Measurements from ENCODE around the gene LRRC51.

The LRRC51 gene

GRCh38 chr11:72102162-72102561 is 21.5 kb downstream of the LRRC51 start:
- peak overlapping the region in 20 of 21 experiments; percentile 87 to 100 (median 97) for H3K27ac ChIP-seq
- H3K4me3 ChIP-seq, result peak overlapping the region; percentile 52 to 89 (median 81)

DNA sequence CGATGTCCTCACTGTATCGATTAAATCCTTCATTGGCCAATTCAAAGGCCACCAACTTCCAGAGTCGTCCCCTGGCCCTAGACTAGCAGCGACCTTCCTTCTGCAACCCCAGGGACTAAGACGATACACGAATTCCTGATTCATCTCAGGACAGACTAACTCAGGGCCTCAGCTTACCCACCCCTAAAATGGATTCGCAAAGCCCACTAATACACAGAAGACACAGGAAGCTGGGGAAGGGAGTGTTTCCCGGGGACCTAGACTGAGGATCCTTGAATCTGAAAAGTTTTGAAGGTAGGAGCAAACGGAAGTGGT is 21.9 kb downstream of the LRRC51 start:
- Histone ChIP-seq H3K4me3 (peak overlapping the region; percentile 52 to 89 (median 81)), H3K27ac (peak overlapping the region; percentile 87 to 100 (median 97))

DNA sequence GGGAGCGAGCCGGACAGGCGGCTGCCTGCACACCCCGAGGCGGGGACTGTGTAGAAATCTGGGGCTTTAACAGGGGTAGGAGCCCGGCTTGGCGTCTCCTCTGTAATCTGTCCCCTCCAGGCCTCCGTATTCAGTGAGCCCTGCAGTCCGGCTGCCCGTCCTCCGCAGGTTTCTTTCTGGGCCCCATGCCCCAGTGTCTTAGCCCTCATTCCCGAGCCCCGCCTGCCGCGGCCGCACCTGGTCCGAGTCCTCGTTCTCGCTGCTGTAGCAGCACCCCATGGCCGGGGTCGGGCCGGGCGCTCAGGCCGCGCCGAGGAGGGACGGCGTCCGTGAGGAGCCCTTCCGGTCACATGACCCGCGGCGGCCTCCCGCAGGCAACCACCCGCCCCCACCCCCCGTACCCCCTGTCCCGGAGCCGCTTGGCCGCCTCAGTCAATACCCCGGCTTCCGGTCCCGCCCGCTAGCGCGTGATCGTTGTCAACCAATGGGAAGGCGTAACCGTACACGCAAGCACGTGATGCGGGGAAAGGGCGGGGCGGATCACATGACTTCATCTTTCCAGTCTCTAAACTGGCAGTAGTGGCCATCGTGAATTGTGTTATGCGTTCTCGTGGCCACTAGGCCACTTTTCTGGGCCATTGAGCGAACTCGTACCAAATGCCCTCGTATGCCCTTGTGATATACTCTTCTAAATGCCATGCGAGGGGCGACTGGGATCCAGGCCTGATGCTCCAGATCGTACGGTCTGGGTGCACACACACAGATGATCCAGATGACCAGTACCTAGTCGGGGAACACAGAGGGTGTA is 22.5 kb downstream of the LRRC51 start, which contains the start of gene LAMTOR1:
Gene LAMTOR1, minus strand, starts transcription at position 352 of the 808 bp plus-strand sequence. Its CDS starts 73 bp downstream, at position 279.
- H3K27ac ChIP-seq, result peak within 1 kb of the TSS; percentile 87 to 100 (median 97)
- peak within 1 kb of the TSS; percentile 52 to 89 (median 81) for H3K4me3 ChIP-seq

DNA sequence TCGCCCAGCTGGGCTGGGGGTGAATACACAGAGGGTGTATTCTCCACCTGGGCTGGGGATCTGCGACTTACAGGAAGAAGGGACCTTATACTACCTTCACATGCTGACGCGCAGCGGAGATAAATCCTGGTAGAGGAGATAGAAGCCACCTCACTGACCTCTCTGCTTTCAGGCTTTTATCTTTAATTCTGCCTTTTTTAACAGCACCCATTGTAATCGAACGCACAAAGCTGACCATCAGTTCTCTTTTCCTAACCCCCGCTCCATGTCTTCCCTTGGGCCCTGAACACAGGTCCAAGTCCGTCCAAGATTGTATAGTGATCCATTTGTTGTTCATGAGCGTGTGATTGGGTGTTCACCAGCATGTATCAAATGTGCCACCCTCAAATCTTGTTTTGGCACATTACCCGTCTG is 23.1 kb downstream of the LRRC51 start:
- H3K27ac ChIP-seq, result peak overlapping the region in 20 of 21 experiments; percentile 87 to 100 (median 97)
- peak overlapping the region; percentile 52 to 89 (median 81) for H3K4me3 ChIP-seq

DNA sequence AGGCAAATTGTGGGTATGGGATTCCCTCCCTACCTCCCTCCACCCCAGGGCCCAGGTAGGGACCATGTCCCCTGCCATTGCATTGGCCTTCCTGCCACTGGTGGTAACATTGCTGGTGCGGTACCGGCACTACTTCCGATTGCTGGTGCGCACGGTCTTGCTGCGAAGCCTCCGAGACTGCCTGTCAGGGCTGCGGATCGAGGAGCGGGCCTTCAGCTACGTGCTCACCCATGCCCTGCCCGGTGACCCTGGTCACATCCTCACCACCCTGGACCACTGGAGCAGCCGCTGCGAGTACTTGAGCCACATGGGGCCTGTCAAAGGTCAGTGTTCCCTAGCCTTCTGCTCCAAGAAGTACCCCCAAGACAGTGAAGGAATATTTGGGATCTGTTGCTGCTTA is 25.2 kb downstream of the LRRC51 start, which contains the start of gene TOMT:
Gene TOMT, plus strand, starts transcription at position 37 of the 400 bp plus-strand sequence. Its CDS starts 28 bp downstream, at position 65.
- no peak within 1 kb of the TSS for H3K27ac ChIP-seq
- H3K4me3 ChIP-seq, result no peak within 1 kb of the TSS

DNA sequence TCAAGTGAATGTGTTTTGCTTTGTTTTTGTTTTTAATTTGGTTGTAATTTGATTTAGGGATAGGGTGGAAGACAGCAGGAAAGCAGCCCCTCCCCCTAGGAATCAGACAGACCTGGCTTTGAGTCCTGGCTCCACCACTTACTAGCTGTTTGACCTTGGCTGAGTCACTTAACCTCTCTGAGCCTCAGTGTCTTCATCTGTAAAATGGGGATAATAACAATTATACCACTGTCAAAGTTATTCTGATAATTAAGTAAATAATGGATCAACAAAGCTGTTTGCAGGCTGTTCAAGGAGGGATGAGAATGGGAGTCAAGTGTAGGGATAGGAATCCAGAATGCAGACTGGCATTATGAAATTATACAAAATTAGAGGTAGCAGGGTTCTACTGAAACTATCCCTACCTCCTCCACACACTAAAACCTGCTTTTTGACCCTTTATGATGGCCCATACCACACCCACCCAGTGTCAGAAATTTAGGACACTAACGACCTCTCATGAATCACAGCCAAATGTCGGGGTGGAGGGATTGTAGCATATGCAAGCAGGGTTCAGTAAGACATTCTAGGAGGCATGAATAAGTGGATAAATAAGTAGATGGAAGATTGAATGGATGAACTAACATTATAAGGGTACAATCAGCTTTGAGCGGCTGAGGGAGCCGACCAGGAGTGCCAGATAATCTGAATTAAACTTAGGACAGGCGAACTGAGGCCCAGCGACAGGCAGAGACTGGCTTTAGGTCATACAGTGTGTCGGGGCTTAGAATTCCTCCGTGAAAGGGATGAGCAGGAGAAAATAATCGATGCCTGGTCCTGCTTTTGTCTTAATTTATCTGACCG is 30.9 kb downstream of the LRRC51 start:
- Histone ChIP-seq H3K27ac (peak overlapping the region; percentile 66 to 100 (median 98)), H3K4me3 (peak overlapping the region; percentile 36 to 58 (median 50))

- peak within 1 kb of the TSS; percentile 36 to 58 (median 50) for H3K4me3 ChIP-seq
- peak within 1 kb of the TSS; percentile 66 to 100 (median 98) for H3K27ac ChIP-seq
Measured at GRCh38 chr11:72112143-72112977, 31.7 kb downstream of the LRRC51 start, which contains the start of gene ANAPC15. ANAPC15 (minus strand) TSS chr11:72112695; CDS start chr11:72111276, 1,419 bp downstream.

DNA sequence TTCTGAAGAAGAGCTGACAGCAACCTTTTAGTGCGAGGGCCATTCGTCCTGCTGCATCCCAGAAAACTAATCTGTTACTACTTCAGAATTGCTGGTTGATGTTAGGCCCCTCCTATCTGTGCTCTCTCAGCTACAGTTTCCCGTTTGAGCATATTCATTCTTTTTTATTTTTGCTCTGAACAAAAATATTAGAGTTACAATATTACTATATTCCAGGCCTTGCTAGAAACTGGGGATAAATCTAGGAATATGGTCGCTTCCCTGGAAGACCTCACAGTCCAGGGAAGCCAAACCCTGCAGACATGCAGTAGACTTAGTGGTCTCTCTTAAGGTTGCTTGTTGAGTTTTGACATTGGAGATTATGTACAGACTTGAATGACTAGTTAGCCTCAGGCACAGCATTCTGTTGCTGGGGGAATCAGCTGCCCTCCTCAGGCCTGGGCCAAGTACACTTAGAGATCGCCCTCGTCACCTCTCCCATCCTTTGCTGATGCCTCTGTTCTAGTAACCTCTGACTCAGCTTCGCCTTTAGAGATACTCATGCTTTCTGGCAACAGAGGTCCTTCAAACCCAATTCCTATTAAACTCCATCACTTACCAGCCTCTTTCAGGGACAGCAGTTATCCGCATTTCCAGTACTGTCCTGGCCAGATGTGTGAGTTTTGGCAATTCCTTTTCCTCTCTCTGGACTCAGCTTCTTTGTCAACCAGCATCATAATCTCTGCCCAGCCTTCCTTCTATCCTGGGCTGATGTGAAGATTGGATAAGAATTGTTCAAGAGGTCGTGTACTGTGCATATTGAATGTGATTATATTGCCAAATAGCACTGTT is 32.5 kb downstream of the LRRC51 start:
- Histone ChIP-seq H3K27ac (peak overlapping the region in 20 of 21 experiments; percentile 90 to 100 (median 98)), H3K4me3 (peak overlapping the region; percentile 36 to 58 (median 50))

DNA sequence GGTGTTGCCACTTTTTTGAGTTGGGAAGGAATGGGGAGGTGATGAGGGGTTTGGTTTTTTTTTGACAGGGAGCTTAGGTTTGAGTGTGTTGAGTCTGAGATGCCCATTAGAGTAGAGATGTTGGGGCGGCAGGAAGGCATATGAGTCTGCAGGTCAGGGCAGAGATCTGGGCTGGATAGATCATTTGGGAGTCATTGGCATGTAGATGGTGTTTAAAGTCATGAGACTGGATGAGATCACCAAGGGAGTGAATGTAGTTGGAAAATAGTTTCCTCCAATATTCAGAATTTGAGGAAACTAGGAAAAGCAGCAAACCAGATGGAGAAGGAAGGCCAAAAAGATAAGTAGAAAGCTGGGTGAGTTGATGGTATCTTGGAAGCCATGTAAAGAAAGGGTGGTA is 33.9 kb downstream of the LRRC51 start:
- Histone ChIP-seq H3K27ac (no peak overlapping the region), H3K4me3 (no peak overlapping the region)

DNA sequence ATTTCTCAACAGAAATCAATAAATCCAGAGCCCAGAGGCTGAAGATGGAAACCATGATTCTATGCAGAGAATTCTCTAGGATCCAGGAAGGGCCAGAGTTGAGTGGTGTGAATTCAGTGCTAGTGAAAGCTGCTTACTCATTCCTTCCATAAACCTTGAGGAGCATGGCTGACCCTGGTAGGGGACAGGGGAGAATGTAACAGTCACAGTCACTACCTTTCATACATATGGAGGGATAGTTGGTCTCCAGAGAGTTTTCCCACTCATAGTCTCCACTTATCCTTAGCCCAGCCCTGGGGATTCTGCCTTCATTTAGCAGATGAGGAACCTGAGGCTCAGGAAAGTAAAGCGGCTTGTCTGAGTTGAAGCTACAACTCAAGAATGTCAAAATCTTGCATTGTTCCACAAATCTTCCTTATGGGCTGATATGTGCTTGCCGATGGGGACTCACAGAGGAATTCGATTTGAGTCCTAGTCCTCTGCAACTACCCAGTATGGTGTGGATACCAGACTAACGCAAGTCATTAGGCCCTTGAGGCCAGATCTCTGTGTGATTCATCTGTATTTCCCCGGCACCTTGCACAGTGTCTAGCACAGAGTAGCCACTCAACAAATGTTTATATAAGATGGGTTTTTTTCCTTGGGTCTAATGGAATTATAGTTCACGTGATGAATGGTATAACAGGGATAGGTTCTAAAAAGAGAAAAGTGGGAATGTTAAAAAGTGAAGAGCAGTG is 35.5 kb downstream of the LRRC51 start:
- no peak overlapping the region for H3K27ac ChIP-seq
- H3K4me3 ChIP-seq, result no peak overlapping the region

GRCh38 chr11:72119198-72119597 is 38.5 kb downstream of the LRRC51 start:
- Histone ChIP-seq H3K4me3 (no peak overlapping the region), H3K27ac (peak overlapping the region in 1 of 21 experiments; percentile 34)

- Histone ChIP-seq H3K27ac (no peak overlapping the region), H3K4me3 (no peak overlapping the region)
Measured at GRCh38 chr11:72120930-72121329, 40.3 kb downstream of the LRRC51 start.

DNA sequence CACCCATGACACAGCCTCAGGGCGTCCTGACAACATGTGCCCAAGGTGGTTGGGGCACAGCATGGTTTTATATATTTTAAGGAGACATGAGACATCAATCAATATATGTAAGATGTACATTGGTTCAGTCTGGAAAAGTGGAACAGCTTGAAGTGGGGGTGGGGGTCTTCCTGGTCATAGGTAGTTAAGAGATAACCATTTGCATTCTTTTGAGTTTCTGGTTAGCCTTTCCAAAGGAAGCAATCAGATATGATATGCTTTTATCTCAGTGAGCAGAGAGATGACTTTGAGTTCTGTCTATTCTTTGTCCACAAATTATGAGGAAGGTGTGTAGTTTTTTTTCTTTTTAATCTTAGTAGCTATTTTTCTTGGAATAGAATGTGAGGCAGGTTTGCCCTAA is 42.0 kb downstream of the LRRC51 start:
- Histone ChIP-seq H3K27ac (no peak overlapping the region), H3K4me3 (no peak overlapping the region)

GRCh38 chr11:72123117-72123653 is 42.5 kb downstream of the LRRC51 start:
- no peak overlapping the region for H3K27ac ChIP-seq
- H3K4me3 ChIP-seq, result no peak overlapping the region

DNA sequence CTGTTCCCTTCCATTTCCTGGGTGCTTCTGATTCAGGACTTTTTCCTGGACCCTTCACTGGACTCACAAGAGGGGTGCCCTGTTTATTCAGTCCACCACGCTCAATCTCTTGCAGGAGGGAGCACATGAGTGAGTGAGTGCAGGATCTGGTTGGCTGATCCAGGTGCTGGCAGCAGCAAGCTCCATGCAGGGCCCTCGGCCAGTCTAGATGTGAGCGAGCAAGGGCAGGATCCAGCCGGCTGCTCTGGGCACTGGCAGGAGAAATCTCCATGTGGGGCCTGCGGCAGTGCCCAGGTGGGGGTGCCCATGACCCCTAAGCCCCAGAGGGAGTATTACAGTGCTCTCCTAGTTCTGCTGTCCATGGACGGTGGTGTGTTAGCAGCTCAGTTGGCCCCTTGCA is 43.4 kb downstream of the LRRC51 start:
- Histone ChIP-seq H3K27ac (no peak overlapping the region), H3K4me3 (no peak overlapping the region)

- H3K4me3 ChIP-seq, result no peak overlapping the region
- no peak overlapping the region for H3K27ac ChIP-seq
Measured at GRCh38 chr11:72125956-72126355, 45.3 kb downstream of the LRRC51 start.

DNA sequence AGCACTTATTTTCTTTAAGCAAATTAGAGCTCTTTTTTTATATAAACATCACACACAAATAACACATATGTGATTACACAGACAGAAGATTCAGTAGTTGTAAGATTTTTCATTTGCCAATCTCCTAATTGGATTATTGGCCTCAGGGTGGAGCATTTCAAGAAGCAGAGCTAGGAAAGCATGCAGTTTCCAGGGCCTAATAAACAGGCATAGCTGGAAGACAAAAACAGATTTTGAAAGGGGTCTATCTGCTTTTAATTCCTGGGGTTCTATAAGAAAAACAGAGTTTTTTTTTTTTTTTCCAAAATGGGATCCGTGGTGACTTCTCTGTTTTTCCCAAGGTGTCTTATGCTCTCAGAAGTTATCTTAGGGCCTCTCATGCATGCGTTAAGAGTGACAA is 47.3 kb downstream of the LRRC51 start:
- Histone ChIP-seq H3K4me3 (no peak overlapping the region), H3K27ac (no peak overlapping the region)

DNA sequence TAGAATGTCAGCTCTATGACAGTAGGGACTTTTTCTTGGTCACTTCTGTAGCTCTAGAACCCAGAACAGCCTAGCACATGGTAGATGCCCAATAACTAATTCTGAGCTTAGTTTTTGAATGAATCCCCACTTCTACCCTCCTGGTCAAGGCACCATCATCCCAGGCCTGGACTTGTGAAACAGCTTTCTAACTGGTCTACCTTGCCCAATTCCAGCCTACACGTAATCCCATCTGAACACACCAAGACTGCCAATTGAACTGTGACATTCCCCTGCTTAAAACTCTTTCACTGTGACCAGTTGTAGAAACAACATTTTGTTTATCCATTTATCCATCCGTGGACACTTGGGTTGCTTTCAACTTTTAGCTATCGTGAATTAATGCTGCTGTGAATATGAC is 48.7 kb downstream of the LRRC51 start:
- Histone ChIP-seq H3K27ac (no peak overlapping the region), H3K4me3 (no peak overlapping the region)

Measured in skin epidermis (tissue), 12 donors.